GM12801 (cell line): Measurements from ENCODE around the gene GPR132.

Source experiments
- CTCF ChIP-seq: IDR thresholded peaks from one replicate; pipeline ENCODE4 v1.5.1; 2011; ENCODE audit warnings: control low read depth; ENCODE audit not compliant: insufficient read length; ENCODE audit errors: extremely low read depth

GPR132 gene

GRCh38 chr14:105055334-105055733, 9.9 kb downstream of the GPR132 start:
- no peak for TF ChIP-seq CTCF

GRCh38 chr14:105053996-105054395, 11.2 kb downstream of the GPR132 start:
- no peak for TF ChIP-seq CTCF

- TF ChIP-seq CTCF, result no peak
These were observed 11.8 kb downstream of the GPR132 start for GRCh38 chr14:105053421-105053820.

- TF ChIP-seq CTCF, result no peak
These were observed 13.1 kb downstream of the GPR132 start for GRCh38 chr14:105052110-105052458.

GRCh38 chr14:105051182-105052109, 13.8 kb downstream of the GPR132 start:
- TF ChIP-seq CTCF, result no peak

- no peak for TF ChIP-seq CTCF
These were observed 14.7 kb downstream of the GPR132 start for GRCh38 chr14:105050551-105050897.

GRCh38 chr14:105049753-105050550, 15.3 kb downstream of the GPR132 start:
- TF ChIP-seq CTCF, result no peak
